K562 (cell line): ENCODE measurements around the gene MKNK2. TPM values are rescaled to one million over a fixed set of nuclear protein-coding genes. Genes with fewer than 3 reads are reported as not detected.

Experiments used
- BHLHE40 ChIP-seq: IDR thresholded peaks from 2 replicates; pipeline ENCODE4 v1.6.1; 2011; ENCODE audit warnings: low read length, improper control_type of control experiment
- ELF2 ChIP-seq: fragments of 250-450 bp; sonication (Bioruptor Pico); IDR thresholded peaks from 2 replicates; pipeline ENCODE4 v1.5.0; 2021; ENCODE audit warnings: mild to moderate bottlenecking
- KAT7 ChIP-seq: sonication (generic); formaldehyde crosslinking; IDR thresholded peaks from 2 replicates; pipeline ENCODE4 v1.8.0; 2022; ENCODE audit warnings: missing genetic modification reagents, mild to moderate bottlenecking, borderline replicate concordance
- KLF6 ChIP-seq: fragments of 250-450 bp; sonication (Bioruptor Pico); IDR thresholded peaks from 2 replicates; pipeline ENCODE4 v1.4.0; 2020; ENCODE audit warnings: mild to moderate bottlenecking, moderate library complexity, borderline replicate concordance
- MAFK ChIP-seq: IDR thresholded peaks from 2 replicates; pipeline ENCODE4 v1.6.1; 2011; ENCODE audit warnings: low read length, improper control_type of control experiment
- NBN ChIP-seq: fragments of 450-650 bp; IDR thresholded peaks from 2 replicates; pipeline ENCODE4 v1.6.1; 2016; ENCODE audit warnings: low read depth, mild to moderate bottlenecking
- NRF1 ChIP-seq, 2 experiments: fragments of 450-650 bp; IDR thresholded peaks in 1 of 2; conservative IDR thresholded peaks in 1 of 2; 2 replicates each; pipeline ENCODE4 v1.6.1; 2014; ENCODE audit warnings: mild to moderate bottlenecking in 2 of 2
- POLR2G ChIP-seq: fragments of 200-400 bp; formaldehyde crosslinking; IDR thresholded peaks from 2 replicates; pipeline ENCODE4 v1.6.1; 2017; ENCODE audit warnings: low read depth, mild to moderate bottlenecking, antibody characterized with exemption, low read length, moderate library complexity
- PRPF4 ChIP-seq: fragments of 200-400 bp; formaldehyde crosslinking; IDR thresholded peaks from one replicate; pipeline ENCODE4 v1.6.1; 2017; ENCODE audit warnings: low read length, low read depth, mild to moderate bottlenecking; ENCODE audit not compliant: insufficient read depth, poor library complexity, severe bottlenecking
- RBFOX2 ChIP-seq: fragments of 200-400 bp; formaldehyde crosslinking; IDR thresholded peaks from 2 replicates; pipeline ENCODE4 v1.6.1; 2017; ENCODE audit warnings: low read depth, mild to moderate bottlenecking, low read length, moderate library complexity
- TCF3 ChIP-seq: sonication (generic); formaldehyde crosslinking; IDR thresholded peaks from 2 replicates; pipeline ENCODE4 v1.4.0; 2020; ENCODE audit warnings: mild to moderate bottlenecking, missing genetic modification reagents
- ZEB2 ChIP-seq: fragments of 450-650 bp; IDR thresholded peaks from 2 replicates; pipeline ENCODE4 v1.6.1; 2016
- ZNF274 ChIP-seq: IDR thresholded peaks from 2 replicates; pipeline ENCODE4 v1.6.1; 2011; ENCODE audit warnings: low read depth, mild to moderate bottlenecking, low read length, moderate library complexity, borderline replicate concordance
- ZNF668 ChIP-seq: fragments of 250-450 bp; sonication (Bioruptor Pico); IDR thresholded peaks from 2 replicates; pipeline ENCODE4 v1.8.0; 2022; ENCODE audit warnings: mild to moderate bottlenecking, inconsistent platforms
- ZNF75A ChIP-seq: fragments of 450-650 bp; formaldehyde crosslinking; IDR thresholded peaks from 2 replicates; pipeline ENCODE4 v1.4.0; 2020; ENCODE audit warnings: mild to moderate bottlenecking
- polyA plus RNA-seq, 8 experiments: library from polyadenylated mRNA; depleted of rRNA in 4 of 8; stranded (reverse) in 5 of 8; unstranded in 3 of 8; fragments of >200 nt; fragmentation: Nextera tagmentation in 2 of 8; fragmentation: Illumina TruSeq in 1 of 8; extraction: Ambion mirVana in 2 of 8; extraction: Trizol in 1 of 8; gene quantifications; 2 replicates each; pipeline versions ENCODE4 v1.2.1 to v1.2.3, GENCODE V29; 2011 to 2014; ENCODE audit warnings: inconsistent platforms in 1 of 8, missing spikeins in 1 of 8
- total RNA-seq, 7 experiments: library from RNA; depleted of rRNA in 6 of 7; stranded (reverse); fragments of >200 nt in 6 of 7; fragmentation: Illumina TruSeq in 2 of 7; extraction: Trizol in 2 of 7; gene quantifications; 2 replicates each; pipeline versions ENCODE4 v1.2.1 to v1.2.3, GENCODE V29; 2011 to 2021; ENCODE audit warnings: low replicate concordance in 1 of 7
- TF ChIP-seq, protein P1 (sequence below), 2 experiments: fragments of 450-650 bp; IDR thresholded peaks; 2 replicates each; pipeline ENCODE4 v1.6.1; 2018; ENCODE audit warnings: mild to moderate bottlenecking in 2 of 2, low read depth in 1 of 2; ENCODE audit not compliant: partially characterized antibody in 2 of 2
- TF ChIP-seq, protein P2 (sequence below): fragments of 450-650 bp; formaldehyde crosslinking; IDR thresholded peaks from 2 replicates; pipeline ENCODE4 v1.4.0; 2020; ENCODE audit warnings: mild to moderate bottlenecking, moderate library complexity
- TF ChIP-seq, protein P3 (sequence below): sonication (generic); formaldehyde crosslinking; IDR thresholded peaks from 2 replicates; pipeline ENCODE4 v1.8.0; 2023; ENCODE audit warnings: mild to moderate bottlenecking, missing genetic modification reagents

MKNK2 gene
- total and polyA plus RNA-seq, 9 of the 15 experiments (the other 6 are each of a cell fraction or from before 2014, with no cell fraction given): 5.1 to 191 (median 51.9) TPM

DNA sequence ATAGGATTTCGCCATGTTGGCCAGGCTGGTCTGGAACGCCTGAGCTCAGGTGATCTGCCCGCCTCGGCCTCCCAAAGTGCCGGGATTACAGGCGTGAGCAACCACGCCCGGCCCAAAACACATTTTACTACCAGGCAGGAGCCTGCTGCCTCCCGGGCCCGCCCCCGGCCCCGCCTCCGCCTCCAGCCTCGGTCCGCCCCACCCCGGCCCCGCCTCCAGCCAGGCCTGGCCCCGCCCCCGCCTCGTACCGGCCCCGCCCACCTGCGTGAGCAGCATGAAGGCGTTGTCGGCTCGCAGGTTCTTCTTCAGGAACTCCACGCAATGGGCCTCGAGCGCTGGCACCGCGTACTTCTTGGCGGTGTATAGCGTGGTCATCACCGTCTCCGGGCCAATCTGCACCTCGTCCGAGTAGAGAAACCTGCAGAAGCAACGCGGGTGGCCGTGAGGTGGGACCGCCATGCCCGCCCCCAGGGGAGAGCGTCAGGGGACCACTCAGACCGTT, 58.2 kb downstream of the MKNK2 start (continued):
- TF ChIP-seq, protein P1, sequence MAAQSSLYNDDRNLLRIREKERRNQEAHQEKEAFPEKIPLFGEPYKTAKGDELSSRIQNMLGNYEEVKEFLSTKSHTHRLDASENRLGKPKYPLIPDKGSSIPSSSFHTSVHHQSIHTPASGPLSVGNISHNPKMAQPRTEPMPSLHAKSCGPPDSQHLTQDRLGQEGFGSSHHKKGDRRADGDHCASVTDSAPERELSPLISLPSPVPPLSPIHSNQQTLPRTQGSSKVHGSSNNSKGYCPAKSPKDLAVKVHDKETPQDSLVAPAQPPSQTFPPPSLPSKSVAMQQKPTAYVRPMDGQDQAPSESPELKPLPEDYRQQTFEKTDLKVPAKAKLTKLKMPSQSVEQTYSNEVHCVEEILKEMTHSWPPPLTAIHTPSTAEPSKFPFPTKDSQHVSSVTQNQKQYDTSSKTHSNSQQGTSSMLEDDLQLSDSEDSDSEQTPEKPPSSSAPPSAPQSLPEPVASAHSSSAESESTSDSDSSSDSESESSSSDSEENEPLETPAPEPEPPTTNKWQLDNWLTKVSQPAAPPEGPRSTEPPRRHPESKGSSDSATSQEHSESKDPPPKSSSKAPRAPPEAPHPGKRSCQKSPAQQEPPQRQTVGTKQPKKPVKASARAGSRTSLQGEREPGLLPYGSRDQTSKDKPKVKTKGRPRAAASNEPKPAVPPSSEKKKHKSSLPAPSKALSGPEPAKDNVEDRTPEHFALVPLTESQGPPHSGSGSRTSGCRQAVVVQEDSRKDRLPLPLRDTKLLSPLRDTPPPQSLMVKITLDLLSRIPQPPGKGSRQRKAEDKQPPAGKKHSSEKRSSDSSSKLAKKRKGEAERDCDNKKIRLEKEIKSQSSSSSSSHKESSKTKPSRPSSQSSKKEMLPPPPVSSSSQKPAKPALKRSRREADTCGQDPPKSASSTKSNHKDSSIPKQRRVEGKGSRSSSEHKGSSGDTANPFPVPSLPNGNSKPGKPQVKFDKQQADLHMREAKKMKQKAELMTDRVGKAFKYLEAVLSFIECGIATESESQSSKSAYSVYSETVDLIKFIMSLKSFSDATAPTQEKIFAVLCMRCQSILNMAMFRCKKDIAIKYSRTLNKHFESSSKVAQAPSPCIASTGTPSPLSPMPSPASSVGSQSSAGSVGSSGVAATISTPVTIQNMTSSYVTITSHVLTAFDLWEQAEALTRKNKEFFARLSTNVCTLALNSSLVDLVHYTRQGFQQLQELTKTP (IDR thresholded peaks at IDR 0.05; ENCODE audit: low read depth in 1 of 2, partially characterized antibody in 2 of 2): no peak
- no peak for TF ChIP-seq KAT7 (CRISPR knock-in tag)
- TF ChIP-seq NRF1 (conservative IDR thresholded peaks at IDR 0.05 in 1 of 2, IDR thresholded peaks at IDR 0.05 in 1 of 2): peak; percentile 38 to 58; a peak in 2 of 4 replicates
- TF ChIP-seq, protein P2, sequence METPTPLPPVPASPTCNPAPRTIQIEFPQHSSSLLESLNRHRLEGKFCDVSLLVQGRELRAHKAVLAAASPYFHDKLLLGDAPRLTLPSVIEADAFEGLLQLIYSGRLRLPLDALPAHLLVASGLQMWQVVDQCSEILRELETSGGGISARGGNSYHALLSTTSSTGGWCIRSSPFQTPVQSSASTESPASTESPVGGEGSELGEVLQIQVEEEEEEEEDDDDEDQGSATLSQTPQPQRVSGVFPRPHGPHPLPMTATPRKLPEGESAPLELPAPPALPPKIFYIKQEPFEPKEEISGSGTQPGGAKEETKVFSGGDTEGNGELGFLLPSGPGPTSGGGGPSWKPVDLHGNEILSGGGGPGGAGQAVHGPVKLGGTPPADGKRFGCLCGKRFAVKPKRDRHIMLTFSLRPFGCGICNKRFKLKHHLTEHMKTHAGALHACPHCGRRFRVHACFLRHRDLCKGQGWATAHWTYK (CRISPR knock-in tag): no peak
- TF ChIP-seq ELF2 (CRISPR knock-in tag): no peak
- no peak for TF ChIP-seq ZNF668 (CRISPR knock-in tag)
- no peak for TF ChIP-seq TCF3
- no peak for TF ChIP-seq NBN
- TF ChIP-seq ZEB2: no peak
- peak; percentile 49; the same call in 1 of the 2 replicates for TF ChIP-seq RBFOX2
- TF ChIP-seq POLR2G: peak; percentile 62
- TF ChIP-seq ZNF274: no peak
- 0 out of 2 replicates have a peak, but pooled peaks have one; percentile 5 for TF ChIP-seq BHLHE40
- TF ChIP-seq, protein P3, sequence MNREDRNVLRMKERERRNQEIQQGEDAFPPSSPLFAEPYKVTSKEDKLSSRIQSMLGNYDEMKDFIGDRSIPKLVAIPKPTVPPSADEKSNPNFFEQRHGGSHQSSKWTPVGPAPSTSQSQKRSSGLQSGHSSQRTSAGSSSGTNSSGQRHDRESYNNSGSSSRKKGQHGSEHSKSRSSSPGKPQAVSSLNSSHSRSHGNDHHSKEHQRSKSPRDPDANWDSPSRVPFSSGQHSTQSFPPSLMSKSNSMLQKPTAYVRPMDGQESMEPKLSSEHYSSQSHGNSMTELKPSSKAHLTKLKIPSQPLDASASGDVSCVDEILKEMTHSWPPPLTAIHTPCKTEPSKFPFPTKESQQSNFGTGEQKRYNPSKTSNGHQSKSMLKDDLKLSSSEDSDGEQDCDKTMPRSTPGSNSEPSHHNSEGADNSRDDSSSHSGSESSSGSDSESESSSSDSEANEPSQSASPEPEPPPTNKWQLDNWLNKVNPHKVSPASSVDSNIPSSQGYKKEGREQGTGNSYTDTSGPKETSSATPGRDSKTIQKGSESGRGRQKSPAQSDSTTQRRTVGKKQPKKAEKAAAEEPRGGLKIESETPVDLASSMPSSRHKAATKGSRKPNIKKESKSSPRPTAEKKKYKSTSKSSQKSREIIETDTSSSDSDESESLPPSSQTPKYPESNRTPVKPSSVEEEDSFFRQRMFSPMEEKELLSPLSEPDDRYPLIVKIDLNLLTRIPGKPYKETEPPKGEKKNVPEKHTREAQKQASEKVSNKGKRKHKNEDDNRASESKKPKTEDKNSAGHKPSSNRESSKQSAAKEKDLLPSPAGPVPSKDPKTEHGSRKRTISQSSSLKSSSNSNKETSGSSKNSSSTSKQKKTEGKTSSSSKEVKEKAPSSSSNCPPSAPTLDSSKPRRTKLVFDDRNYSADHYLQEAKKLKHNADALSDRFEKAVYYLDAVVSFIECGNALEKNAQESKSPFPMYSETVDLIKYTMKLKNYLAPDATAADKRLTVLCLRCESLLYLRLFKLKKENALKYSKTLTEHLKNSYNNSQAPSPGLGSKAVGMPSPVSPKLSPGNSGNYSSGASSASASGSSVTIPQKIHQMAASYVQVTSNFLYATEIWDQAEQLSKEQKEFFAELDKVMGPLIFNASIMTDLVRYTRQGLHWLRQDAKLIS (CRISPR knock-in tag): no peak
- TF ChIP-seq PRPF4: no peak
- TF ChIP-seq KLF6 (CRISPR knock-in tag): no peak
- TF ChIP-seq ZNF75A (CRISPR knock-in tag): no peak
- TF ChIP-seq MAFK: no peak
